MM.1S (cell line): Measurements from ENCODE around the gene COG5.

ENCODE experiments used
- DNase-seq: peaks from one replicate; pipeline ENCODE4 v3.0.0-alpha.2; 2015
- H2AFZ ChIP-seq: fragments of 300-600 bp; sonication (generic); 2 replicates; pipeline ENCODE4 v1.6.0; 2016; ENCODE audit warnings: antibody characterized with exemption, low read length
- H3F3A ChIP-seq: fragments of 300-600 bp; sonication (generic); 2 replicates; pipeline ENCODE4 v1.6.1; 2016; ENCODE audit warnings: mild to moderate bottlenecking, antibody characterized with exemption, low read length, moderate library complexity, mixed read lengths; ENCODE audit not compliant: insufficient read depth
- H3K27ac ChIP-seq: fragments of 300-600 bp; sonication (generic); 2 replicates; pipeline ENCODE4 v1.5.1; 2016; ENCODE audit warnings: mild to moderate bottlenecking, low read length
- H3K27me3 ChIP-seq: fragments of 300-600 bp; sonication (generic); replicated peaks from 2 replicates; pipeline ENCODE4 v1.6.0; 2016; ENCODE audit warnings: low read length; ENCODE audit not compliant: insufficient read depth
- H3K36me3 ChIP-seq: fragments of 300-600 bp; sonication (generic); replicated peaks from 2 replicates; pipeline ENCODE4 v1.6.1; 2016; ENCODE audit warnings: mild to moderate bottlenecking, low read length, mixed read lengths; ENCODE audit not compliant: insufficient read depth
- H3K4me1 ChIP-seq: fragments of 300-600 bp; sonication (generic); 2 replicates; pipeline ENCODE4 v1.6.1; 2016; ENCODE audit warnings: low read length, mixed read lengths
- H3K4me2 ChIP-seq: fragments of 300-600 bp; sonication (generic); 2 replicates; pipeline ENCODE4 v1.6.0; 2016; ENCODE audit warnings: low read depth, low read length
- H3K4me3 ChIP-seq: fragments of 300-600 bp; sonication (generic); 2 replicates; pipeline ENCODE4 v1.5.1; 2016; ENCODE audit warnings: low read length, mixed read lengths
- H3K79me2 ChIP-seq: fragments of 300-600 bp; sonication (generic); 2 replicates; pipeline ENCODE4 v1.6.1; 2016; ENCODE audit warnings: mixed run types, low read length, mixed read lengths
- H3K9ac ChIP-seq: fragments of 300-600 bp; sonication (generic); 2 replicates; pipeline ENCODE4 v1.6.1; 2016; ENCODE audit warnings: low read length, mixed read lengths
- H3K9me2 ChIP-seq: fragments of 300-600 bp; sonication (generic); replicated peaks from 2 replicates; pipeline ENCODE4 v1.6.1; 2016; ENCODE audit warnings: mild to moderate bottlenecking, low read length, mixed read lengths; ENCODE audit not compliant: insufficient read depth
- H3K9me3 ChIP-seq: fragments of 300-600 bp; sonication (generic); replicated peaks from 2 replicates; pipeline ENCODE4 v1.6.1; 2016; ENCODE audit warnings: mild to moderate bottlenecking, low read length, mixed read lengths; ENCODE audit not compliant: insufficient read depth
- H4K20me1 ChIP-seq: fragments of 300-600 bp; sonication (generic); 2 replicates; pipeline ENCODE4 v1.6.1; 2016; ENCODE audit warnings: mild to moderate bottlenecking, low read length, moderate library complexity, mixed read lengths; ENCODE audit not compliant: insufficient read depth
- EZH2 ChIP-seq: fragments of 300-600 bp; sonication (generic); optimal IDR thresholded peaks from 2 replicates; pipeline ENCODE3; 2017; ENCODE audit warnings: low read depth, mild to moderate bottlenecking, antibody characterized with exemption, low read length, mixed read lengths
- EZH2phosphoT487 ChIP-seq: fragments of 300-600 bp; sonication (generic); IDR thresholded peaks from 2 replicates; pipeline ENCODE4 v1.6.1; 2018; ENCODE audit warnings: antibody characterized with exemption, low read length
- TF ChIP-seq, protein P1 (sequence below): fragments of 300-600 bp; sonication (generic); IDR thresholded peaks from 2 replicates; pipeline ENCODE4 v1.5.1; 2016; ENCODE audit warnings: antibody characterized with exemption, low read length, mixed read lengths

COG5 gene

DNA sequence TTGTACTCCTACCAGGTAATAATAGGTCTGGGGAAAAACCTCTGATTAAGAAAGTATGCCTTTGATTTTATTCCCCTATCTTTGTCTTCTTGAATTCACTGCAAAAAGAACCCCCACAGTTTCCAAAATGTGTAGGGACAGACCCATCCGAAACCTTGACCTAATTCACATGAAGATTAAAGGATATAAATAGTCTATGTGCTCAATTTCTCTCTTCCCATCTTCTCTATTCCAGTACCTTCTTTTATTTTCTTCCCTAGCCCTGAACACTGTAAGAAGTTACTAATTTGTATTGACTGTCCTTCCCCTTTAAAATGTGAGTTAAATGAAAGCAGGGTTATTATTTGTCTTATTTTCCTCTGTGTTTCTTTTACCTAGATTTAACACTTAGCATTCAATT is 259.7 kb downstream of the COG5 start:
- Histone ChIP-seq H3K27me3 (no peaks in the 10 kb centered on the region), H3K9ac (no peak overlapping the region), H3K79me2 (no peaks in the 10 kb centered on the region), H3K9me3 (no peaks in the 10 kb centered on the region), H2AFZ (no peak overlapping the region), H3K4me3 (no peak overlapping the region), H3K9me2 (no peaks in the 10 kb centered on the region), H3K4me1 (no peaks in the 10 kb centered on the region), H3K4me2 (no peak overlapping the region), H4K20me1 (no peaks in the 10 kb centered on the region), H3F3A (no peaks in the 10 kb centered on the region), H3K36me3 (no peaks in the 10 kb centered on the region; the same call in 1 of the 2 replicates), H3K27ac (no peak overlapping the region)
- no peak for DNase-seq
- TF ChIP-seq, protein P1, sequence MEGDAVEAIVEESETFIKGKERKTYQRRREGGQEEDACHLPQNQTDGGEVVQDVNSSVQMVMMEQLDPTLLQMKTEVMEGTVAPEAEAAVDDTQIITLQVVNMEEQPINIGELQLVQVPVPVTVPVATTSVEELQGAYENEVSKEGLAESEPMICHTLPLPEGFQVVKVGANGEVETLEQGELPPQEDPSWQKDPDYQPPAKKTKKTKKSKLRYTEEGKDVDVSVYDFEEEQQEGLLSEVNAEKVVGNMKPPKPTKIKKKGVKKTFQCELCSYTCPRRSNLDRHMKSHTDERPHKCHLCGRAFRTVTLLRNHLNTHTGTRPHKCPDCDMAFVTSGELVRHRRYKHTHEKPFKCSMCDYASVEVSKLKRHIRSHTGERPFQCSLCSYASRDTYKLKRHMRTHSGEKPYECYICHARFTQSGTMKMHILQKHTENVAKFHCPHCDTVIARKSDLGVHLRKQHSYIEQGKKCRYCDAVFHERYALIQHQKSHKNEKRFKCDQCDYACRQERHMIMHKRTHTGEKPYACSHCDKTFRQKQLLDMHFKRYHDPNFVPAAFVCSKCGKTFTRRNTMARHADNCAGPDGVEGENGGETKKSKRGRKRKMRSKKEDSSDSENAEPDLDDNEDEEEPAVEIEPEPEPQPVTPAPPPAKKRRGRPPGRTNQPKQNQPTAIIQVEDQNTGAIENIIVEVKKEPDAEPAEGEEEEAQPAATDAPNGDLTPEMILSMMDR: no peak
- TF ChIP-seq EZH2phosphoT487 (no peak), EZH2 (no peak)

DNA sequence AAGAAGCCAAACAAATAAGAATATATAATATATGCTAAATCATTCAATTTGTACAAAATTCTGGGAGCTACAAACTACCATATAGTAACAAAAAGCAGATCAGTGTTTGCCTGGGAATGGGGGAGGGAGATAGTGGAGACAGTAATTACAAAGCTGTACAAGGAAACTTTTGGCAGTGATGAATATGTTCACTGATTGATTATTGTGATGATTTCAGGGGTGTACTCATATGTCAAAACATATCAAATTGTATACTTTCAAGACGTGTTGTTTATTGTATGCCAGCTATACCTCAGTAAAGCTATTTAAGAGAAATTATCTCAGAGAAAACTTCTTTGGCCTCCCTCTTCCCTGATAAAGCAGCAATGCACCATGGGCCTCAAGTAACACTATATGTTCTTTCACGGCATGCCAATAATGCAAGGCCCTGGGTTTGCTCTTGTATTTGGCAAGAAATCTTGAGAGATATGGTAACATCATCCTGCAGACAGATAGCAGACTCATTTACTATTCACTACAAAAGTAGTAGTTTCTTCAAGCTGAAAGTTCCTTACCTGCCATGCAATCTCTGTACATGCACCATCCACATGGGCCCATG is 261.4 kb downstream of the COG5 start:
- no peak for TF ChIP-seq EZH2
- no peak for TF ChIP-seq EZH2phosphoT487
- TF ChIP-seq, protein P1: no peak
- DNase-seq: no peak
- Histone ChIP-seq H3K9ac (no peak overlapping the region), H3K9me2 (no peaks in the 10 kb centered on the region), H3K4me2 (no peak overlapping the region), H3K4me1 (no peaks in the 10 kb centered on the region), H3K27me3 (no peaks in the 10 kb centered on the region), H3K4me3 (no peak overlapping the region), H2AFZ (no peak overlapping the region), H3K27ac (no peak overlapping the region), H3K79me2 (no peaks in the 10 kb centered on the region), H4K20me1 (no peaks in the 10 kb centered on the region), H3F3A (no peaks in the 10 kb centered on the region), H3K9me3 (no peaks in the 10 kb centered on the region), H3K36me3 (no peaks in the 10 kb centered on the region; the same call in 1 of the 2 replicates)

DNA sequence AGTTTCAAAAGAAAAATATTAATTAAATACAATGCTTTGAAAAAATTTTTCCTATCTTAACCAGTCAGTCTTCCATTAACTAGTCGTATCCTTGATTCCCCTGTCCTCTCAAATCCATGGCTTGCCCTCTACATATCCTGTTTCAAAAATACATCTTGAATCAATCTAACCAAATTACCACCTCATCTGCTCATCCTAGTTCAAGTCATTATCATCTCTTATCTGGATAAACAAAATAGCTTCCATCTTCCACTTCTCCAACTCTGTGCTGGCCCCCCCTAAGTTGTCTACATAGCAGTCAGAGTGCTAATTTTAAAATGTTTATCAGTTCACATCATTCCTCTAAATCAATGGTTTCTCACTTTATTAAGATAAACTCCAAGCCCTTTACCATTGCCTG is 269.5 kb downstream of the COG5 start:
- Histone ChIP-seq H4K20me1 (no peaks in the 10 kb centered on the region), H3F3A (no peaks in the 10 kb centered on the region), H3K9me3 (no peaks in the 10 kb centered on the region), H2AFZ (no peak overlapping the region), H3K4me2 (no peak overlapping the region), H3K4me1 (no peaks in the 10 kb centered on the region), H3K36me3 (no peaks in the 10 kb centered on the region), H3K9me2 (no peaks in the 10 kb centered on the region), H3K27ac (no peak overlapping the region), H3K27me3 (no peaks in the 10 kb centered on the region), H3K4me3 (no peak overlapping the region), H3K79me2 (no peaks in the 10 kb centered on the region), H3K9ac (no peak overlapping the region)
- DNase-seq: no peak
- TF ChIP-seq, protein P1: no peak
- TF ChIP-seq EZH2phosphoT487 (no peak), EZH2 (no peak)
